LHCN-M2 (cell line): ENCODE results near the gene ANKRD49. TPM values are rescaled to one million over a fixed set of nuclear protein-coding genes. Genes with fewer than 3 reads are reported as not detected.
A peak's percentile ranks its signal among the peaks of the same experiment; 100 is the strongest.
"Not testable (repeated sequence)": the region's sequence is repeated elsewhere in the genome, so short reads cannot be mapped to it uniquely, and the experiment has no call there.

ENCODE experiments used
- DNase-seq: peaks from one replicate; pipeline ENCODE4 v3.0.0-alpha.2; 2012; ENCODE audit warnings: low read depth
- total RNA-seq: library from RNA; depleted of rRNA; stranded (reverse); fragments of >200 nt; gene quantifications from 2 replicates; pipeline ENCODE4 v1.2.3, GENCODE V29; 2014

ANKRD49 gene
- total RNA-seq, 1 experiment from 2014 or later: 11.5 TPM

GRCh38 chr11:94506513-94506912, 12.7 kb downstream of the ANKRD49 start:
- not testable (repeated sequence) for DNase-seq

- DNase-seq: no peak
Measured at GRCh38 chr11:94507485-94507884, 13.7 kb downstream of the ANKRD49 start.

- peak; percentile 23 for DNase-seq
Measured at GRCh38 chr11:94511932-94512781, 18.4 kb downstream of the ANKRD49 start, which contains the start of gene C11orf97. Gene C11orf97 (plus strand): TSS chr11:94512461. CDS start chr11:94512529, 68 bp downstream.

DNA sequence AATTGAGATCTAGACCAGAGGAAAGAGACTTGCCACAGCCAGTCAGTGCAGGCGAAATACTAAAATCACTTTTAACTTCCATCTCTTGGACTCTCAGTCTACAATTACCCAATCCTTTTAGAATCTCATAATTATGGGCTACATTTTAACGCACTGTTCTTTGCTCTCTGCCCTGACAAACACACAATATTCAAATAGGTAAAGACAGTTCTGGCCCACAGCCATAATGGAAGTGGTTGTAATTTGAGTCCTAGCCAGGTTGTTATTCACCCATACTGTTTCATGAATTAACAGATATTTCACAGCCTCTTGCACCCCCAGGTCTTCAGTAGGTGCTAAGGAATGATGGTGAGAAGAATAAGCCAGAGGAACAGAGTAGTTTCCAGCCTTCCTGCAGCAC, 19.3 kb downstream of the ANKRD49 start:
- no peak for DNase-seq

DNA sequence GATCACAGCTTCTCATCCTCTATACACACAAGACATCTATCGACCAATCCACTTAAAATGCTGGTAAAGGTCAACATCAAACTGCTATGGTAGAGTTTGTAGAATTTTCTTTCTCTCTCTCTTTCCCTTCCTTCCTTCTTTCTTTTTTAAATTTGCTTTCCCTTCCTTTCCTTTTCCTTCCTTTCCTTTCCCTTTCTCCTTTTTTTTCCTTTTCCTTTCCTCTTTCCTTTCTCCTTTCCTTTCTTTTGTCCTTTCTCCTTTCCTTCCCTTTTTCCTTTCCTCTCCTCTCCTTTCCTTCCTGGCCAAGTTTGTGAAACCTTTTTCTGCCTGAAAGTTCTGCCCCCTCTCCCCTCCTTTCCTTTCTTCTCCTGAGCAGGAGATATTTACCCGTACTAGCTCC, 21.6 kb downstream of the ANKRD49 start:
- no peak for DNase-seq

GRCh38 chr11:94516725-94517124, 22.9 kb downstream of the ANKRD49 start:
- no peak for DNase-seq

GRCh38 chr11:94518300-94518699, 24.5 kb downstream of the ANKRD49 start:
- DNase-seq: no peak

- peak; percentile 20 for DNase-seq
Measured at GRCh38 chr11:94519478-94520084, 25.8 kb downstream of the ANKRD49 start.

DNA sequence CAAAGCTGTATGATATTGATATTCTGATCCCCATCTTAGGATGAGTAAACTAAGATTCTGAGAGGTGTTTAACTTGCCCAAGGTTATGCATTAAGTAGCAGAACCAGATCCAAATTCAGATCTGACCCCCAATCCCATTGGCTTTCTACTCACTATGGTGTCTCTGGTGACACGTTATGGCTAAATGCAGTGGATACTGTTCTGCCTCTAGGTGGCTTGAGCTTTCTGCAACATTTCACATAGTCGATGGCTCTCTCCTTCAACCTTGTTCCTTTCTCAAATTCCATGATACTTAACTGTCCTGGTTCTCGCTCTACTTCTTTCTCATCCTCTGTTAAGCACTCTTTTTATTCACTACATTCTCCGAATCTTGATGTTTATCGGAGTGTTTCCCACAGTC, 27.9 kb downstream of the ANKRD49 start:
- DNase-seq: no peak

- no peak for DNase-seq
Measured at GRCh38 chr11:94524341-94524740, 30.6 kb downstream of the ANKRD49 start.

DNA sequence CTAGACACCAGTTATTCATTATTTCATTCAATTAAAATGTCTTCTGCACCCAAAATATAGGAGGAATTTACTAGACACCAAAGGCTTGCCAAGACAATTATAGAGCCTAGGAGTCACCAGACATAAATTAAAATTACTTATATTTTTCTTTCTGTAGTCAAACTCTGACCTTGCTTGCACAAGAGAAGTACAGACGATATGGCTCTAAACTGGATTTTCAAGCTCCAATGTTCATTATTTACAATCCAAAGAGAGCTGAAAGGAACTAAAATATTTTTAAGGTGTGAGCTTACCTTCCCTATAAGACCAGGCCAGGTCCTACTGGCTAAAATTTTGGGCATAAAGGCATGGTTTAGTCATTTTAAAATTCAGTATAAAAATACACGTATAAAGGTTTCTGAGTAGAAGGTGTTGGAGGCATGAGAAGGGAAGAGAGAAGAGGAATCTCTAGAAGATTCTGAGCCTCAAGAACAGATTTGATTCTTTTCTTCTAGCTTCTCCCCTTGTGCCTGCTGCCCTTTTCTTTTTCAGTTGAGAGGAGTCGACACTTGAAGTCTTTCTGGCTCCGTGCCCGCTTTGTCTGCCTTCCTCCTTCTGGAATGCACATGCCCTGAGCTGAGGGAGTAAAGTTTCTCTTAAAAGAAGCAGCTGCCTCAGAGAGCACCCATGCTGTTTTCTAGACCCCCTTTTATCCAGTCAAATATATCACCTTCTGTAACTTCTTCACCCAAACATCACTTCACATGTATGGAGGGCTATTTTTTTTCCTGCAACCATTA, 32.0 kb downstream of the ANKRD49 start:
- DNase-seq: peak; percentile 78

- DNase-seq: no peak
Measured at GRCh38 chr11:94526645-94527438, 33.1 kb downstream of the ANKRD49 start.

GRCh38 chr11:94528551-94528950, 34.8 kb downstream of the ANKRD49 start:
- DNase-seq: peak; percentile 34

- no peak for DNase-seq
Measured at GRCh38 chr11:94532211-94532610, 38.4 kb downstream of the ANKRD49 start.

DNA sequence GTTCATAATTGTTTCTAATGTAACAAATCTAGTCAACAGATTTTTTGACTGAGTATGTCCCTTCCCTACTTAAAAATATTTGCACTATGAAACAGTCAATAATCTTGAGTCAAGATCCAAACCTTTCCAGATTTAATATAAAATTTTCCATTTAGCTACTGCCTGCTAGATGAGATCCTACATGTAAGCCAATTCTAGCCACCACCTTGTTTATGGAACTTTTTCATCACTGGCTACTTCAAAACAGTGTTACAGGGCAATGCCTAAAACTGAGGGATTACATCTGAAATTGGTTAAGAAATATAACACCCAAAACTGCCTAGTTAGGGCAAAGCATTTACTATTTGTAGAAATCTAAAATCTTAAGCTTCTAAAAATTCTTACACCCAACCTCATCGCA, 39.4 kb downstream of the ANKRD49 start:
- DNase-seq: no peak

GRCh38 chr11:94533696-94534630, 40.2 kb downstream of the ANKRD49 start:
- no peak for DNase-seq

GRCh38 chr11:94536386-94536785, 42.6 kb downstream of the ANKRD49 start:
- DNase-seq: no peak

GRCh38 chr11:94537031-94537600, 43.3 kb downstream of the ANKRD49 start:
- DNase-seq: peak; percentile 46

DNA sequence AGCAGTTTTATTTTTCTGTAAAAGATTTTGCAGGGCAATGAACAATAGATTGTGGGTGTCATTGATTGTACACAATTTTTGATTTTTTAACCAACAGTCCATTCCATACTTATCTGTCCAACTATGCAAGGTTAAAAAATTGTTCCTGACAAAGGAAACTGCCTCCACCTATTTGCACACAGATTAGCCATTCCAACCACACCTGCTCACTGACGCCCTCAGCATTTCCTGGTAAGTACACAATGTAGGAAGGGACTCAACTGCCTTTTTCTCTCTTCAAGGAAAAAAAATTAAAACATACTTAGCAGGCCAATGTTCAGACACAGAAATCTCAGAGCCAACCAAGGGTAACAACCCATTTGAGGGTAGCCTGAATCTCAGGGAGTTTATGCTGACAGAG, 45.6 kb downstream of the ANKRD49 start:
- no peak for DNase-seq
